ENCODE data around the gene ERV3-1. TPM values are rescaled to one million over a fixed set of nuclear protein-coding genes. Genes with fewer than 3 reads are reported as not detected.
"Not testable (repeated sequence)": the region's sequence is repeated elsewhere in the genome, so short reads cannot be mapped to it uniquely, and the experiment has no call there.

ERV3-1 gene
- total RNA-seq, 2 experiments from 2014 or later: 5.3 to 6.1 TPM

GRCh38 chr7:64978497-64979203 is 27.8 kb downstream of the ERV3-1 start:
- Mint-ChIP-seq H3K27ac (no peak overlapping the region), H3K9me3 (peaks cover 57% of the 10 kb centered on the region), H3K4me1 (no peaks in the 10 kb centered on the region), H3K4me3 (no peak overlapping the region), H3K36me3 (peaks cover 66% of the 10 kb centered on the region), H3K27me3 (no peaks in the 10 kb centered on the region)
- DNase-seq: no peak

- H3K9me3 Mint-ChIP-seq: peaks cover 16% of the 10 kb centered on the region
- no peak overlapping the region for H3K27ac Mint-ChIP-seq
- H3K36me3 Mint-ChIP-seq: peaks cover 4% of the 10 kb centered on the region
- H3K4me3 Mint-ChIP-seq: no peak overlapping the region
- no peak for DNase-seq
- H3K27me3 Mint-ChIP-seq: peaks cover 9% of the 10 kb centered on the region
- no peaks in the 10 kb centered on the region for H3K4me1 Mint-ChIP-seq
Measured at GRCh38 chr7:64965594-64965993, 40.9 kb downstream of the ERV3-1 start.

GRCh38 chr7:64959072-64959747 is 47.3 kb downstream of the ERV3-1 start:
- Mint-ChIP-seq H3K4me3 (no peak overlapping the region), H3K36me3 (no peaks in the 10 kb centered on the region), H3K27ac (no peak overlapping the region), H3K9me3 (peaks cover 5% of the 10 kb centered on the region), H3K4me1 (no peaks in the 10 kb centered on the region), H3K27me3 (peaks cover 20% of the 10 kb centered on the region)
- DNase-seq: no peak

- Mint-ChIP-seq H3K9me3 (peaks cover 1% of the 10 kb centered on the region), H3K4me3 (no peak overlapping the region), H3K4me1 (peaks cover 2% of the 10 kb centered on the region), H3K27me3 (peaks cover 44% of the 10 kb centered on the region), H3K27ac (no peak overlapping the region), H3K36me3 (no peaks in the 10 kb centered on the region)
- DNase-seq: no peak
Measured at GRCh38 chr7:64951250-64951848, 55.1 kb downstream of the ERV3-1 start.

- DNase-seq: not testable (repeated sequence)
Measured at GRCh38 chr7:64950673-64951072, 55.8 kb downstream of the ERV3-1 start.

GRCh38 chr7:64948774-64949173 is 57.7 kb downstream of the ERV3-1 start:
- peaks cover 60% of the 10 kb centered on the region for H3K27me3 Mint-ChIP-seq
- H3K4me1 Mint-ChIP-seq, H3K4me3 Mint-ChIP-seq: not testable (repeated sequence)

More at GRCh38 chr7:64950673-64951072, 55.8 kb downstream of the ERV3-1 start:
- H3K27ac Mint-ChIP-seq, H3K36me3 Mint-ChIP-seq, H3K4me3 Mint-ChIP-seq, H3K9me3 Mint-ChIP-seq, H3K4me1 Mint-ChIP-seq: not testable (repeated sequence)
- H3K27me3 Mint-ChIP-seq: peaks cover 50% of the 10 kb centered on the region

GRCh38 chr7:64947252-64948000 is 59.1 kb downstream of the ERV3-1 start:
- Mint-ChIP-seq H3K4me3 (no peak overlapping the region), H3K4me1 (peaks cover 2% of the 10 kb centered on the region), H3K9me3 (no peaks in the 10 kb centered on the region), H3K36me3 (no peaks in the 10 kb centered on the region), H3K27me3 (peaks cover 63% of the 10 kb centered on the region), H3K27ac (no peak overlapping the region)
- no peak for DNase-seq

More at GRCh38 chr7:64948774-64949173, 57.7 kb downstream of the ERV3-1 start:
- not testable (repeated sequence) for H3K27ac Mint-ChIP-seq, H3K36me3 Mint-ChIP-seq, DNase-seq, H3K9me3 Mint-ChIP-seq

- no peak overlapping the region for H3K4me3 Mint-ChIP-seq
- H3K4me1 Mint-ChIP-seq: peaks cover 2% of the 10 kb centered on the region
- H3K27ac Mint-ChIP-seq: no peak overlapping the region
- no peaks in the 10 kb centered on the region for H3K9me3 Mint-ChIP-seq
- peak; percentile 22 for DNase-seq
- peaks cover 63% of the 10 kb centered on the region for H3K27me3 Mint-ChIP-seq
- no peaks in the 10 kb centered on the region for H3K36me3 Mint-ChIP-seq
Measured at GRCh38 chr7:64946772-64947171, 59.7 kb downstream of the ERV3-1 start.

- no peak overlapping the region for H3K27ac Mint-ChIP-seq
- DNase-seq: no peak
- peaks cover 55% of the 10 kb centered on the region for H3K27me3 Mint-ChIP-seq
- H3K9me3 Mint-ChIP-seq: peaks cover 2% of the 10 kb centered on the region
- H3K4me1 Mint-ChIP-seq: peaks cover 2% of the 10 kb centered on the region
- H3K4me3 Mint-ChIP-seq: no peak overlapping the region
- no peaks in the 10 kb centered on the region for H3K36me3 Mint-ChIP-seq
Measured at GRCh38 chr7:64945503-64946175, 60.8 kb downstream of the ERV3-1 start.

- not testable (repeated sequence) for DNase-seq, H3K9me3 Mint-ChIP-seq, H3K4me1 Mint-ChIP-seq, H3K36me3 Mint-ChIP-seq, H3K4me3 Mint-ChIP-seq, H3K27ac Mint-ChIP-seq
- peaks cover 49% of the 10 kb centered on the region for H3K27me3 Mint-ChIP-seq
Measured at GRCh38 chr7:64944667-64945502, 61.6 kb downstream of the ERV3-1 start.

Other genes with a start within 250 kb of the ERV3-1 start
- 10 to 100 TPM in 1 of 2 experiments, 1 to 10 TPM in 1; 9.5 to 10.6 TPM for gene ZNF138, start 212.3 kb downstream of the ERV3-1 start, total RNA-seq
- 10 to 100 TPM in 1 of 2 experiments, 1 to 10 TPM in 1; 9.8 to 10.2 TPM for gene ZNF273, start 103.4 kb downstream of the ERV3-1 start, total RNA-seq
- 1 to 10 TPM; 2.9 to 3.2 TPM for gene ZNF117, start 15.7 kb downstream of the ERV3-1 start, total RNA-seq

Measured in activated naive CD8-positive, alpha-beta T cell treated with anti-CD3 and anti-CD28 coated beads for 36 hours (primary cell).